DND-41 (cell line): Measurements from ENCODE around the gene FBXL3.

Source experiments
- ATAC-seq: fragments of 200-7000 bp; cut with Tn5 transposase; 3 replicates; pipeline ENCODE4 v1.9.1; 2021; ENCODE audit warnings: low read depth; ENCODE audit not compliant: insufficient read depth
- DNase-seq: peaks from one replicate; pipeline ENCODE4 v3.0.0-alpha.2; 2020
- H2AFZ ChIP-seq: 2 replicates; pipeline ENCODE4 v1.6.0; 2012; ENCODE audit warnings: low read depth, low read length
- H3K27ac ChIP-seq: 2 replicates; pipeline ENCODE4 v1.5.1; 2012; ENCODE audit warnings: low read length, inconsistent platforms
- H3K27me3 ChIP-seq: fragments of 200-600 bp; sonication (generic); 2 replicates; pipeline ENCODE4 v1.6.0; 2012; ENCODE audit warnings: low read length, mild to moderate bottlenecking, inconsistent platforms; ENCODE audit not compliant: insufficient read depth, poor library complexity
- H3K36me3 ChIP-seq: 2 replicates; pipeline ENCODE4 v1.5.1; 2012; ENCODE audit warnings: low read length, inconsistent platforms; ENCODE audit not compliant: insufficient read depth
- H3K4me1 ChIP-seq: 2 replicates; pipeline ENCODE4 v1.5.1; 2012; ENCODE audit warnings: mild to moderate bottlenecking, low read length; ENCODE audit not compliant: insufficient read depth
- H3K4me2 ChIP-seq: 2 replicates; pipeline ENCODE4 v1.6.0; 2012; ENCODE audit warnings: mild to moderate bottlenecking, moderate library complexity, low read length, inconsistent platforms; ENCODE audit not compliant: insufficient read depth
- H3K4me3 ChIP-seq, 2 experiments: fragments of 200-600 bp in 1 of 2; shearing (Covaris generic) in 1 of 2; 2 replicates each; pipeline ENCODE4 v1.5.1; 2012 to 2016; ENCODE audit warnings: inconsistent platforms in 2 of 2, low read length in 2 of 2, mild to moderate bottlenecking in 2 of 2, low read depth in 1 of 2, moderate library complexity in 1 of 2
- H3K79me2 ChIP-seq: 2 replicates; pipeline ENCODE4 v1.6.0; 2012; ENCODE audit warnings: low read length, inconsistent platforms; ENCODE audit not compliant: insufficient read depth
- H3K9ac ChIP-seq: 2 replicates; pipeline ENCODE4 v1.6.0; 2012; ENCODE audit warnings: low read depth, mild to moderate bottlenecking, inconsistent platforms, low read length, moderate library complexity
- H3K9me3 ChIP-seq: 2 replicates; pipeline ENCODE4 v1.5.1; 2012; ENCODE audit warnings: low read length, moderate library complexity, mild to moderate bottlenecking, inconsistent platforms; ENCODE audit not compliant: insufficient read depth, severe bottlenecking
- H4K20me1 ChIP-seq: 2 replicates; pipeline ENCODE4 v1.6.0; 2012; ENCODE audit warnings: low read length; ENCODE audit not compliant: insufficient read depth
- CTCF ChIP-seq: IDR thresholded peaks from 2 replicates; pipeline ENCODE4 v1.5.1; 2012; ENCODE audit warnings: borderline replicate concordance, low read length, moderate library complexity, mild to moderate bottlenecking; ENCODE audit not compliant: poor library complexity, severe bottlenecking; ENCODE audit errors: extremely low read depth
- EZH2 ChIP-seq: IDR thresholded peaks from 3 replicates; pipeline ENCODE4 v1.6.1; 2012; ENCODE audit warnings: borderline replicate concordance, low read depth, mild to moderate bottlenecking, moderate library complexity, low read length, inconsistent platforms; ENCODE audit not compliant: severe bottlenecking

The FBXL3 gene

GRCh38 chr13:77002590-77003190, 24.3 kb downstream of the FBXL3 start:
- Histone ChIP-seq H3K79me2 (peaks cover 23% of the 10 kb centered on the region), H3K27me3 (no peaks in the 10 kb centered on the region), H3K9ac (no peak overlapping the region), H3K27ac (no peak overlapping the region), H3K36me3 (peaks cover 83% of the 10 kb centered on the region), H3K4me2 (no peak overlapping the region), H3K4me1 (no peaks in the 10 kb centered on the region), H2AFZ (no peak overlapping the region), H3K9me3 (no peaks in the 10 kb centered on the region), H3K4me3 (no peak overlapping the region), H4K20me1 (peaks cover 11% of the 10 kb centered on the region; the same call in 1 of the 2 replicates)
- ATAC-seq (peak; percentile 51; the same call in 1 of the 3 replicates), DNase-seq (no peak)
- TF ChIP-seq EZH2 = no peak
- peak; percentile 75 for TF ChIP-seq CTCF

GRCh38 chr13:77001963-77002587, 24.9 kb downstream of the FBXL3 start:
- H3K27me3 ChIP-seq = no peaks in the 10 kb centered on the region
- H3K27ac ChIP-seq = no peak overlapping the region
- no peak overlapping the region for H2AFZ ChIP-seq
- ATAC-seq = 0 out of 3 replicates have a peak, but pooled peaks have one; percentile 34
- peaks cover 80% of the 10 kb centered on the region for H3K36me3 ChIP-seq
- no peak for TF ChIP-seq CTCF
- no peak for TF ChIP-seq EZH2
- H3K4me1 ChIP-seq = no peaks in the 10 kb centered on the region
- H3K4me2 ChIP-seq = no peak overlapping the region
- H3K79me2 ChIP-seq = peaks cover 19% of the 10 kb centered on the region
- no peak overlapping the region for H3K9ac ChIP-seq
- H3K4me3 ChIP-seq = no peak overlapping the region
- H4K20me1 ChIP-seq = peaks cover 9% of the 10 kb centered on the region; the same call in 1 of the 2 replicates
- DNase-seq = no peak
- no peaks in the 10 kb centered on the region for H3K9me3 ChIP-seq

- Histone ChIP-seq H4K20me1 (peaks cover 7% of the 10 kb centered on the region; the same call in 1 of the 2 replicates), H3K4me2 (no peak overlapping the region), H3K27me3 (no peaks in the 10 kb centered on the region), H3K79me2 (peaks cover 13% of the 10 kb centered on the region; the same call in 1 of the 2 replicates), H2AFZ (no peak overlapping the region), H3K9ac (no peak overlapping the region), H3K4me1 (no peaks in the 10 kb centered on the region), H3K4me3 (no peak overlapping the region), H3K36me3 (peaks cover 78% of the 10 kb centered on the region), H3K27ac (no peak overlapping the region), H3K9me3 (no peaks in the 10 kb centered on the region)
- ATAC-seq = no peak; the same call in 2 of the 3 replicates
- TF ChIP-seq CTCF (no peak), EZH2 (no peak)
- DNase-seq = no peak
Measured at GRCh38 chr13:77001540-77001939, 25.4 kb downstream of the FBXL3 start.
